ENCODE measurements around the gene HARS1.
A peak's percentile ranks its signal among the peaks of the same experiment; 100 is the strongest.
"Not testable (repeated sequence)": the region's sequence is repeated elsewhere in the genome, so short reads cannot be mapped to it uniquely, and the experiment has no call there.

The HARS1 gene

GRCh38 chr5:140674629-140675028 lies 16.5 kb downstream of the HARS1 start:
- DNase-seq, result no peak

DNA sequence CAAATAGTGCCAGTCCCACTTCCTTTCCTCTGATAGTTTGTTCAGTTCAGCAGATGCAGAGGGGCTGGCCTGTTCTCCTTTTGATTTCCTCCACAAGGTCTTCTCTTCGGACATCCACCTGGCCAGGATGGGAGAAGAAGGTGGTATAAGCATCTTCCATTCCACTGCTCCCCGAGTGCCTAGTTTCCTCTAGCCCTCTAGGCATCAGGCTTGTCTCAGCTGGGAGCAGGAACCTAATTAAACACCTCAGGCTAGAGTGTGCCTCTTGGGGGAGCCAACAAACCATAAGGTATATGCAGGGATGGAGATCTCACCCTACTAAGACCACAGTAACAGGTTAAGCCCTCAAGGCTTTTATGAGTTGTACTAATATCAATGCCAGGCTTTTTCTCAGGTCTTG lies 17.0 kb downstream of the HARS1 start:
- no peak for DNase-seq

GRCh38 chr5:140673187-140673976 lies 17.8 kb downstream of the HARS1 start, which contains the start of gene DND1:
TSS of gene DND1 (minus strand) at chr5:140673576. CDS start at chr5:140673542, 34 bp downstream.
- DNase-seq, result no peak

DNA sequence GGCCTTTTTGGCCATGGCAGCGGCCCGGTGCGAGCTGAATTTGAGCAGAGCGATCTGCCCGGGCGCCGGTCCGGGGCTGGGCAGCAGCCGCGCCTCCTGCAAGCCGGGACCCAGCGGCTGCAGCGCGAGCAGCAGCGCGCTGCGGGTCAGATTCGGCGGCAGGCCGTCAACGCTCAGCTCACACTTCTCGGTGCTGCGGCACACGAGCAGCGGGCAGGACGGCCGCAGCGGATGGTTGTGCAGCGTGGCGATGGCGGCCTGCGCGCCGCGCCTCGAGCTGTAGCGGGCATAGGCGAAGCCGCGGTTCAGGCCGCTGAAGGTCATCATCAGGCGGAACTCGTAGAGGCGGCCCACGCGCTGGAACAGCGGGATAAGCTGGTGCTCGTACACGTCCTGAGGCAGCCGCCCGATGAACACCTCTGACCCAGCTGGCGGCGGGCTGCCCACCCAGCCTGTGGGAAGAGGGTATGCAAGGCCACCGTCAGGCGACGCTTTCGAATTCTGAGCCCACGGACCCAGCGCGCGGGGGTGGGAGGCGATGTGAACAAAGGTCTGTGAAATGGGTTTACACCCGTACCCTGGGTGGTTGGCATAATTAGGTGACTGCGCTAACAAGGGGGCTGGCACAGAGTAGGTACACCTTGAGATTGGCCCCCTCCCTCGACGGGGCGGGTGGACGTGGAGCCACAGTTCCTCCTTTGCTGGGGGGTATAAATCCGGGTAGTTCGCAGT lies 18.5 kb downstream of the HARS1 start:
- DNase-seq, result no peak

GRCh38 chr5:140671472-140672125 lies 19.6 kb downstream of the HARS1 start:
- no peak for DNase-seq

- DNase-seq, result not testable (repeated sequence)
Observed at GRCh38 chr5:140671035-140671434, 20.1 kb downstream of the HARS1 start.

- DNase-seq, result peak; percentile 88
Observed at GRCh38 chr5:140664359-140665119, 26.6 kb downstream of the HARS1 start, which contains the start of gene WDR55. TSS of gene WDR55 (plus strand) at chr5:140664904. CDS start at chr5:140664913, 9 bp downstream.

DNA sequence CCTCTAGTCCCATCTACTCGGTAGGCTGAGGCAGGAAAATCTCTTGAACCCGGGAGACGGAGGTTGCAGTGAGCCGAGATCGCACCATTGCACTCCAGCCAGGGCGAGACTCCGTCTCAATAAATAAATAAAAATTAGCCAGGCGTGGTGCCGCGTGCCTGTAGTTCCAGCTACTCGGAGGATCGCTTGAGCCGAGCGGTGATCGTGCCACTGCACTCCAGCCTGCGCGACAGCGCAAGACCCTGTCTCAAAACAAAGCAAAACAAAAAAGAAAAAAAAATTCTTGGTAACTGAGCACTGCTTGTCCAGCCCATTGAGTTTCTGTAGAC lies 27.2 kb downstream of the HARS1 start:
- DNase-seq, result no peak

GRCh38 chr5:140660371-140660770 lies 30.8 kb downstream of the HARS1 start:
- DNase-seq, result not testable (repeated sequence)

GRCh38 chr5:140658870-140659269 lies 32.3 kb downstream of the HARS1 start:
- no peak for DNase-seq

DNA sequence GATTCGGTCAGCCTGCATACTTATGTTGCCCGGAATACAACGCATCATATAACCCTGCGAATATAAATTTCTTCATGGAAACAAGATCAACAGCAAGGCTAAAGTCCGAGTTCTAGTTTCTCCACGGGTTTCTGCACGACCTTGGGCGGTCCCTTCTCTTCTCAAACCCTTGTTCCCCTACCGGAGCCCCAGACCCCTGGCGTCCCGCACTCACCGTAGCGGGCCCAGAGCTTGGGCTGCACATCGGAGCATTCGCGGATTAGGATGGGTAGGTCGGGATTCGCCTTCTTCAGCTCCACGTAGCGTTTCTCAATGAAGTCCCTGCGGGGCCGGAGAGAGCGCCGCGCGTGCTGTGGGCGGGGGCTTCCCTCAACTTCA lies 44.1 kb downstream of the HARS1 start:
- DNase-seq, result no peak

DNA sequence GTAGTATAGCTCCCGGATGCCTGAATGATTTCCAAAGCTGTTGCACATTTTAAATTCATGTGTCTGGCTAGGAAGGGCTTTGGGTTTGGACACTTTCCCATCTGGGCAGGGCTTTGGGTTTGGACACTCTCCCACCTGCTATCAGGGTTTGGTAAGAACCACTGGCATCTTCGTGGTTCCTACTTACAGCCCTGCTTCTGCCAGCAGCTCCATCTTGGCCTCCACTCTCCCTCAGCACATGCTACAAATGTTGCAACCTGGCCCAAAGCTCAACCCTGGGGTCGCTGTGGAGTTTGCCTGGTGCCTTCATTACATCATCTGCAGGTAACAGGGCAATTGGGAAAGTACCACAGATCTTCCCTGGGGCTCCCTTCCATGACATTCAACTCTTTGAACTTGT lies 48.5 kb downstream of the HARS1 start:
- DNase-seq, result no peak

DNA sequence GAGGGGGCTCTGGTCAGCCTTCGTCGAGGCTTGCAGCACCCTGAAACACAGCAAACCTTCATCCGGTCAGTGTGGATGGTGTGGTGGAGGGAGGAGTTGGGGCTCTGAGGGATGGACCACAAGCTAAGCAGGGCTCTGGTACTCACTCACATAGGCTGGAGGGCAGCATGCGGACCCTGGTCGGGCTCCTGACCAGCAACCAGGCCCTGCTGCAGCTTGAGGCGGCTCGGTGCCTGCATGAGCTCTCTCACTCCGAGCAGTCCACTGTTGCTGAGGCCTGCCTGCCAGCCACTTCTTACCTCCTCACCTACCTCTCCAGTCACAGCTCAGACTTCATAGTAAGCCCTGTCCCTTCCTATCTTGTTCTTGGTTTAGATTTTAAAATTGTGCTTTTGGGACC lies 49.5 kb downstream of the HARS1 start:
- DNase-seq, result no peak

DNA sequence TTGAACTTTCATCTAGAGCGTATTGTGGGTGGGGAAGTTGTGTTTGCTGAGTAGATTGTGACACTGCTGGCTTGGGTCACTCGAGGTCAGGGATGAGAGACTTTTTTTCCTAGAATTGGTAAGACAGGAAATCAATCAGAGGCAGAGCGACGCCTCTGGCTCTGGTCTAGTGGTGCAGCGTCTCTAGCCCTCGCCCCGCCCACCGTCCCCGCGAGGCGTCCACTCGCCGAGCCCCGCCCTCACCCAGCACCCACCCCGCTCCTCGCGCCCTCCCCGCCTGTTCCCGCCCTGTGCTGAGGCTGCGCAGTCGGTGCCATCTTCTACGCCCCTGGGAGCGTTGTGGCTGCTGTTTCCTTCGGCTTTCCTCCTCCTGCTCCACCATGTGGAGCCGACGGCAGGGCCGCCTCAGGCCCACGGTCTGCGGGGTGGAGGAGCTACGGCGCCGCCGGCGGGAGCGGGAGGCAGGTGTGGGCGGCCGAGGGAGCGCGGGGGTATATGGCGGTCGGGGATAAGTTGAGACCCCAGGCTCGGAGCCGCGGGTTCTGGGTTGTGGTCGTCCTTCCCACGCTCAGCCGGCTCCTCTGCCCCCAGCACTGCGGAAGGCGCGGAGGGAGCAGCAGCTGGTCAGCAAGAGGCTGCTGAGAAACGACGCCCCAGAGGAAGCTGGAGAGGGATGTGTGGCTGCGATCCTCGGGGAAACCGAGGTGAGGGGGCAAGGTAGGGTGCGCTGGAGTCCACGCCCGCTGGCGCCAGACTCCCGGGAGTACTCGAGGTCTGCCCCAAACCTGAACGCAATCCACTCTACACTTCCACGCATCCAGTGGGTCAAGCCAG lies 51.8 kb downstream of the HARS1 start, which contains the start of gene TMCO6:
TMCO6 (plus strand) TSS at position 304 of the 834 bp plus-strand sequence; CDS start at position 381, 77 bp downstream.
- peak; percentile 93 for DNase-seq

GRCh38 chr5:140638898-140639147 lies 52.3 kb downstream of the HARS1 start:
- not testable (repeated sequence) for DNase-seq

DNA sequence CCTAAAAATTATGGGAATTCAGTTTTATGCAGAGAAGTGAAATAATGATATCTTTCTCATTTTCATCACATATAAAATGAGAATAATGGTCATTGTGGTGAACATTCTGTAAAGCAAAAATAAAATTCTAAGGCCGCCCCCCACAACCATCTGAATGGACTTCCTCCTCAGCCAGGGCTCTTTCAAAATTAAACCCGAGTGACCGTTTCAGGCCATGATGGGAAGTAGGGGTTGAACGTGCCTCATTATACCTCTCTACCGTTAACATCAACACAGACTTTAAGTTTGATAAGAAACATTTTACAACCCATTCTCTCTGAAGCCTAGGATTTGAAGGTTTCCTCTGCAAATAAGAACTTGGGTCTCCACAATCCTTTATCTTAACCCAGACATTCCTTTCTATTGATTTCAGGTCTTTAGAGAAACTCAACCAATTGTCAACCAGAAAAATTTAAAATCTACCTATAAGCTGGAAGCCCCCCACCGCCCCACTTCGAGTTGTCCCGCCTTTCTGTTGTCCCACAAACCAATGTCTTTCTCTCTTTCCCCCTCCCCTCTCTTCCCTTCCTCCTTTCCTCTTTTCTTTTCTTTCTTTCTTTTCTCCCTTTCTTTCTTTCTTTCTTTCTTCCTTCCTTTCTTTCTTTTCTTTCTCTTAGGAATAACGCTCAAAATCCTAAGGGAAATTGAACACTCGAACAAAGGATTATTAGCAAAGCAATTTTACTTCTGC lies 53.6 kb downstream of the HARS1 start:
- DNase-seq, result peak; percentile 11

- no peak for DNase-seq
Observed at GRCh38 chr5:140635291-140636257, 55.6 kb downstream of the HARS1 start.

- no peak for DNase-seq
Observed at GRCh38 chr5:140634103-140634502, 57.1 kb downstream of the HARS1 start.

DNA sequence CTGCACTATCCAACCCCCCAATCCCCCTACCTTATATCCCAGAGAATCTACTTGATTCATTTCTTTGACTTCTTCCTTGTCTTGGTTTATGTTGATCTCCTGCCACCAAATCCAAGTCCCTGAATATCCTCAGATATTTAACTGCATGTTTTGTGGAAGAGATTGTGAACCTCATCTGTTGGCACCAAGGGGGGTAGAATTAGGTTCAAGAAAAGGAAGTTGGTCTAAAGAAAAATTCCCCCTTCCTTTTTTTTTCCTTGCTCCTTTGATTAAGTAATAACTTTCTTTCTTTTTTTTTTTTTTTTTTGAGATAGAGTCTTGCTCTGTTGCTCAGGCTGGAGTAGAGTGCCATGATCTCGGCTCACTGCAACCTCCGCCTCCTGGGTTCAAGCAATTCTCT lies 57.7 kb downstream of the HARS1 start:
- no peak for DNase-seq

GRCh38 chr5:140633021-140633471 lies 58.1 kb downstream of the HARS1 start, which contains the start of gene CD14:
TSS of gene CD14 (minus strand) at chr5:140633175. CDS start at chr5:140633071, 104 bp downstream.
- DNase-seq, result peak; percentile 32

Data from NCI-H146 (cell line).